ENCODE data around the gene PALLD.

- TF ChIP-seq, protein P1, sequence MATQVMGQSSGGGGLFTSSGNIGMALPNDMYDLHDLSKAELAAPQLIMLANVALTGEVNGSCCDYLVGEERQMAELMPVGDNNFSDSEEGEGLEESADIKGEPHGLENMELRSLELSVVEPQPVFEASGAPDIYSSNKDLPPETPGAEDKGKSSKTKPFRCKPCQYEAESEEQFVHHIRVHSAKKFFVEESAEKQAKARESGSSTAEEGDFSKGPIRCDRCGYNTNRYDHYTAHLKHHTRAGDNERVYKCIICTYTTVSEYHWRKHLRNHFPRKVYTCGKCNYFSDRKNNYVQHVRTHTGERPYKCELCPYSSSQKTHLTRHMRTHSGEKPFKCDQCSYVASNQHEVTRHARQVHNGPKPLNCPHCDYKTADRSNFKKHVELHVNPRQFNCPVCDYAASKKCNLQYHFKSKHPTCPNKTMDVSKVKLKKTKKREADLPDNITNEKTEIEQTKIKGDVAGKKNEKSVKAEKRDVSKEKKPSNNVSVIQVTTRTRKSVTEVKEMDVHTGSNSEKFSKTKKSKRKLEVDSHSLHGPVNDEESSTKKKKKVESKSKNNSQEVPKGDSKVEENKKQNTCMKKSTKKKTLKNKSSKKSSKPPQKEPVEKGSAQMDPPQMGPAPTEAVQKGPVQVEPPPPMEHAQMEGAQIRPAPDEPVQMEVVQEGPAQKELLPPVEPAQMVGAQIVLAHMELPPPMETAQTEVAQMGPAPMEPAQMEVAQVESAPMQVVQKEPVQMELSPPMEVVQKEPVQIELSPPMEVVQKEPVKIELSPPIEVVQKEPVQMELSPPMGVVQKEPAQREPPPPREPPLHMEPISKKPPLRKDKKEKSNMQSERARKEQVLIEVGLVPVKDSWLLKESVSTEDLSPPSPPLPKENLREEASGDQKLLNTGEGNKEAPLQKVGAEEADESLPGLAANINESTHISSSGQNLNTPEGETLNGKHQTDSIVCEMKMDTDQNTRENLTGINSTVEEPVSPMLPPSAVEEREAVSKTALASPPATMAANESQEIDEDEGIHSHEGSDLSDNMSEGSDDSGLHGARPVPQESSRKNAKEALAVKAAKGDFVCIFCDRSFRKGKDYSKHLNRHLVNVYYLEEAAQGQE (IDR thresholded peaks at IDR 0.05; ENCODE audit: borderline replicate concordance in 1 of 2, low read depth in 1 of 2, low read length in 2 of 2) = no peak
- TF ChIP-seq EP300 (IDR thresholded peaks at IDR 0.05; ENCODE audit: low read depth in 2 of 2, low read length in 2 of 2) (no peak), EP300 (CRISPR knock-in tag; IDR thresholded peaks at IDR 0.05; ENCODE audit: borderline replicate concordance) (no peak)
Measured at GRCh38 chr4:168871632-168872031, 374.8 kb downstream of the PALLD start.
